ENCODE results near the gene TMCC1. TPM values are rescaled to one million over a fixed set of nuclear protein-coding genes. Genes with fewer than 3 reads are reported as not detected.
"Not testable (repeated sequence)": the region's sequence is repeated elsewhere in the genome, so short reads cannot be mapped to it uniquely, and the experiment has no call there.

The TMCC1 gene
- total RNA-seq, 2 experiments from 2014 or later, result 21.6 to 22.1 TPM

GRCh38 chr3:129616713-129617112, 276.8 kb downstream of the TMCC1 start:
- DNase-seq, result no peak
- no peak for ATAC-seq (ENCODE audit: low read depth)
- H3K4me3 Mint-ChIP-seq, result no peak overlapping the region
- peaks cover 6% of the 10 kb centered on the region for H3K27me3 Mint-ChIP-seq
- H3K4me1 Mint-ChIP-seq, result peaks cover 3% of the 10 kb centered on the region
- H3K36me3 Mint-ChIP-seq, result no peaks in the 10 kb centered on the region
- POLR2A ChIA-PET, result no interaction called here
- H3K27ac Mint-ChIP-seq, result no peak overlapping the region
- H3K9me3 Mint-ChIP-seq, result no peaks in the 10 kb centered on the region

- Mint-ChIP-seq H3K9me3 (no peaks in the 10 kb centered on the region), H3K27ac (no peak overlapping the region), H3K4me3 (no peak overlapping the region), H3K27me3 (peaks cover 6% of the 10 kb centered on the region), H3K4me1 (peaks cover 3% of the 10 kb centered on the region), H3K36me3 (no peaks in the 10 kb centered on the region)
- DNase-seq (no peak), ATAC-seq (ENCODE audit: low read depth) (no peak)
- POLR2A ChIA-PET, result no interaction called here
Observed at GRCh38 chr3:129616291-129616690, 277.2 kb downstream of the TMCC1 start.

DNA sequence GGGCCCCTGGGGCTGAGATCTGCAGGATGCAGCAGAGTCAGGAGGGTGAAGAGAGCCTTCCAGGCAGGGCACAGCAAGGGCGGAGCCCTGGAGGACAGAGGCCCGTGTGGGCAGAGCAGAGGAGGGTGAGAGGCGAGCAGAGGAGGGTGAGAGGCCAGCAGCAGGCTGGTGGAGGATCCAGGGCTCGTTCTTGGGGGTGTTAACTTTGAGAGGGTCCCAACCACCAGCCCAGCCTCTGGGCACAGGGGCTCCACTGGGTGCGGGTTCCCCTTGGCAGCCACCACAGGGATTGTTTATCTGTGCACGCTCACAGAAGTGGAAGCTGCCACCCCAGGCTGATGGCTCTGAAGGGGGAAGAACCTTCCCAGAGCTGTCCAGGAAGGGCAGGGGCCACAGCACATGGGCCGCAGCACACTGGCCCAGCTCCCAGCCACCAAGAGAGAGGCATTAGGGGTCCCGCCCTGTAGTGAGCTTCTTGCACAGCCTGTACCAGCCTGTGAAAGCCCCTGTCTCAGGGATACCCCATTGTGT, 277.7 kb downstream of the TMCC1 start:
- Mint-ChIP-seq H3K4me1 (peaks cover 3% of the 10 kb centered on the region), H3K27me3 (peaks cover 6% of the 10 kb centered on the region), H3K36me3 (no peaks in the 10 kb centered on the region), H3K9me3 (no peaks in the 10 kb centered on the region), H3K27ac (no peak overlapping the region), H3K4me3 (no peak overlapping the region)
- ATAC-seq (ENCODE audit: low read depth), result no peak
- POLR2A ChIA-PET, result no interaction called here
- DNase-seq, result no peak

DNA sequence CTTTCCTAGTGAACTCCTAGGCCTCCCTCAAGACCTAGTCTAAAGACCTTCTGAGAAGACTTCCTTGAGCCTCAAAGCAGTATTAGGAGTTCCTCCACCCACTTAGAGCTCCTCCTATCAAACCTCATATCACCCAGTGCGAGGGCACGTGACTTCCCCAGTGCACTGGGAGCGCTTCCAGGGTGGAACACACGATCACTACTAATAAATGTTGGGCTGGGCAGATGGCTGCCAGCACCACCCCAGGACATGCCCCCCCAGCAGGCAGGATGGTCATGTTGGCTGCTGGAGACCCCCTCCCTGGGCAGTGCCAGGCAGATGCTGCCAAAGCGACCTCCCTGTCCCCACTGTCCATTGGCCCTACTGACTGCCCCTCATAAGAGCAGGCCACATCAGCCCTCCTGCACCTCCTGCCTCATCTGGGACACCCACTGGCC, 278.6 kb downstream of the TMCC1 start:
- peaks cover 6% of the 10 kb centered on the region for H3K27me3 Mint-ChIP-seq
- no peaks in the 10 kb centered on the region for H3K36me3 Mint-ChIP-seq
- no peaks in the 10 kb centered on the region for H3K9me3 Mint-ChIP-seq
- ATAC-seq (ENCODE audit: low read depth) (no peak), DNase-seq (no peak)
- H3K4me1 Mint-ChIP-seq, result peaks cover 3% of the 10 kb centered on the region
- no peak overlapping the region for H3K27ac Mint-ChIP-seq
- no peak overlapping the region for H3K4me3 Mint-ChIP-seq
- POLR2A ChIA-PET, result no interaction called here

DNA sequence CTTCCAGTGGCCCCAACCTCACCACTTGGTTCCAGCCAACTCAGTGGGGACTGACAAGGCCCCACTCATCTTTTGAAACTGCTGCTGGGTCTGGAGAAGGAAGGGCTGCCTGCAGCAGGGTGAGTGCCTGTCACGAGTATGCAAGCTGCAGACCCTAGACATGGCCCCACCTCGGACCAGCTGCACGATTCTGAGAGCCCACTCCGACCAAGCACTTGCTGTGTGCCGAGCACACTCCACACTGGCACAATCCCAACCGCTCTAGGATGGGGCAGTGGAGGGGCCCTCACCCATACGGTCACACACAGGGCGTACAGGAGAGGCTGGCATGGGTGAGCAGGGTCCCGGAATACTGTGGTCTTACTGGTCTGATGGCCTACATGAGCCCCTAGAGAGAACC, 279.1 kb downstream of the TMCC1 start:
- ATAC-seq (ENCODE audit: low read depth) (no peak), DNase-seq (no peak)
- no peaks in the 10 kb centered on the region for H3K36me3 Mint-ChIP-seq
- no peak overlapping the region for H3K4me3 Mint-ChIP-seq
- H3K9me3 Mint-ChIP-seq, result no peaks in the 10 kb centered on the region
- peaks cover 3% of the 10 kb centered on the region for H3K4me1 Mint-ChIP-seq
- no peak overlapping the region for H3K27ac Mint-ChIP-seq
- POLR2A ChIA-PET, result interaction anchor here (0.7 kb wide), 1 partner anchor 47 kb away, joined by 3 read pairs; no protein-coding TSS in a partner anchor
- peaks cover 8% of the 10 kb centered on the region for H3K27me3 Mint-ChIP-seq

DNA sequence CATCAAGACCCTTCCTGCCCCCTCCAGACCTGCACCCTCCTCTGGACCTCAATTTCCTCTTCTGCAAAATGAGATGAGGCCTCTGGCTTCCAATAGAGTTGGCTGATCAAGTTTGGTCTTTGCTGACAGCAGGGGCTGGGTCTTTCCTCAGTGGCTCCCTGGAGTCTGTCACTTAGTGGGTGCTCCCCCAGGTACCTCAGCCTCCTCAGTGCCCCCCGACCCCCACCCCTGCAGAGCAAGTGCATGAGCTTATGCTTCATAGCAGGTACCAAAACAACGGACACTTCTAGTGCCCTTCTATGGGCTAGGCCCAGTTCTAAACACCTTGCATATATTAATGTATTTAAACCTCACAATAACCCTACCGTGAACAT, 280.2 kb downstream of the TMCC1 start:
- no peak overlapping the region for H3K27ac Mint-ChIP-seq
- POLR2A ChIA-PET, result no interaction called here
- no peaks in the 10 kb centered on the region for H3K36me3 Mint-ChIP-seq
- DNase-seq (no peak), ATAC-seq (ENCODE audit: low read depth) (no peak)
- peaks cover 15% of the 10 kb centered on the region for H3K27me3 Mint-ChIP-seq
- no peak overlapping the region for H3K4me3 Mint-ChIP-seq
- H3K4me1 Mint-ChIP-seq, result peaks cover 5% of the 10 kb centered on the region
- no peaks in the 10 kb centered on the region for H3K9me3 Mint-ChIP-seq

GRCh38 chr3:129612534-129613366, 280.8 kb downstream of the TMCC1 start:
- H3K4me1 Mint-ChIP-seq, result peaks cover 6% of the 10 kb centered on the region
- no peak overlapping the region for H3K27ac Mint-ChIP-seq
- no peaks in the 10 kb centered on the region for H3K9me3 Mint-ChIP-seq
- no peaks in the 10 kb centered on the region for H3K36me3 Mint-ChIP-seq
- no peak for DNase-seq
- ATAC-seq (ENCODE audit: low read depth), result no peak
- no peak overlapping the region for H3K4me3 Mint-ChIP-seq
- H3K27me3 Mint-ChIP-seq, result peaks cover 21% of the 10 kb centered on the region
- POLR2A ChIA-PET, result no interaction called here

DNA sequence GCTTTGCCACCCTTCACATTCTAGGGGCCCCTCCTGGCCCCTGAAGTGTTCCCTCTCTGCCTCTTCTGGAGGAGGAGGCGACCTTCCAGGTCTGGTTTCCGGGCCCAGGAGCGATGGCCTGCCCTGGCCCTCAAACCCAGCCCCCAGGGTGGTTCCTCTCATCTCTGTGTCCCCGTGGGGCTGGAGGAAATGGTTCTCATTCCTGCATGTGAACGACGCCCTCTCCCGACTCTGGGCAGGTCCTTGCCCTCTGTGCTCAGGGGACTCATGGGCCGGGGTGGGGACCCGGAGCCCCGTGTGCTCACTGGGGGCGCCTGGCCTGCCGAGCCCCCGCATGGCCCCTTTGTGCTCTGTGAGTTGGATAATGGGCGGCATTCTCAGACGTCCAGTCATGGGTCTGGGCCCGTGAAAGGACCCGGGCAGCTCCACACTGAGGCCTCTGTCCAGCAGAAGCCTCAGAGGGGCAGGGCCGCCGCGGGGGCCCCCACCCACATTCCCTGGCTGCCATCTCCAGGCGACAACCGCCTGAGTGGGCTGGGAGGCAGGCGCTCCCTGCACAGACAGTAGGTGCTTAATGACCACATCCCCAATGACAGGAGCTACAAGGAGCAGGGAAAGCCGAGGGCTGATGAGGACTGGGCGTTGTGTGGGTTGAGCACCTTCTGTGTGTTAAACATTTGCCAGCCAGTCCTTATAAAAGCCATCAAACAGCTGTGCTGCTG, 281.5 kb downstream of the TMCC1 start:
- Mint-ChIP-seq H3K27ac (no peak overlapping the region), H3K36me3 (no peaks in the 10 kb centered on the region), H3K4me3 (no peak overlapping the region), H3K27me3 (peaks cover 28% of the 10 kb centered on the region), H3K9me3 (no peaks in the 10 kb centered on the region), H3K4me1 (peaks cover 10% of the 10 kb centered on the region)
- POLR2A ChIA-PET, result no interaction called here
- ATAC-seq (ENCODE audit: low read depth) (no peak), DNase-seq (no peak)

GRCh38 chr3:129611446-129611800, 282.1 kb downstream of the TMCC1 start:
- POLR2A ChIA-PET, result no interaction called here
- H3K27ac Mint-ChIP-seq, result no peak overlapping the region

DNA sequence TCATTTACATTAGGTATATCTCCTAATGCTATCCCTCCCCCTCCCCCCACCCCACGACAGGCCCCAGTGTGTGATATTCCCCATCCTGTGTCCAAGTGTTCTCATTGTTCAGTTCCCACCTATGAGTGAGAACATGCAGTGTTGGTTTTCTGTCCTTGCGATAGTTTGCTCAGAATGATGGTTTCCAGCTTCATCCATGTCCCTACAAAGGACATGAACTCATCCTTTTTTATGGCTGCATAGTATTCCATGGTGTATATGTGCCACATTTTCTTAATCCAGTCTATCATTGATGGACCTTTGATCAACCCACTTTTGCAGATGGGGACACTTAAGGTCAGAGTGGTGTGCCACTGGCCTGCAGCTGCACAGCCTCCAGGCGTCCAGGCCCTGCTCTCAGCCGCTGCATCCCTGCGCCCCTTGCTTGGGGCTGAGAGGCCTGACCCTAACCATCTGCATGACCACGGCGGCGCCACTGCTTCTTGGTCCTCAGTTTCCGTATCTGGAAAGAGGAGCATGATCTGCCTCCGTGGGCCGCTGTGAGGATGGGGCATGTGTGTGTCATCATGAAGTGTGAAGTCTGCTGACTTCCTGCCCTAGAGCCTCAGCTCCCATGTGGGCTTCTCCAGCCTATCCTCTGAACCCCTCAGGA, 282.6 kb downstream of the TMCC1 start:
- DNase-seq; ATAC-seq (ENCODE audit: low read depth); H3K9me3 Mint-ChIP-seq; H3K4me3 Mint-ChIP-seq; H3K36me3 Mint-ChIP-seq; POLR2A ChIA-PET; H3K27ac Mint-ChIP-seq: not testable (repeated sequence)
- peaks cover 30% of the 10 kb centered on the region for H3K27me3 Mint-ChIP-seq
- H3K4me1 Mint-ChIP-seq, result peaks cover 12% of the 10 kb centered on the region

More at GRCh38 chr3:129611446-129611800, 282.1 kb downstream of the TMCC1 start:
- Mint-ChIP-seq H3K4me3 (no peak overlapping the region), H3K36me3 (no peaks in the 10 kb centered on the region), H3K9me3 (no peaks in the 10 kb centered on the region), H3K27me3 (peaks cover 30% of the 10 kb centered on the region), H3K4me1 (peaks cover 12% of the 10 kb centered on the region)
- DNase-seq (no peak), ATAC-seq (ENCODE audit: low read depth) (no peak)

DNA sequence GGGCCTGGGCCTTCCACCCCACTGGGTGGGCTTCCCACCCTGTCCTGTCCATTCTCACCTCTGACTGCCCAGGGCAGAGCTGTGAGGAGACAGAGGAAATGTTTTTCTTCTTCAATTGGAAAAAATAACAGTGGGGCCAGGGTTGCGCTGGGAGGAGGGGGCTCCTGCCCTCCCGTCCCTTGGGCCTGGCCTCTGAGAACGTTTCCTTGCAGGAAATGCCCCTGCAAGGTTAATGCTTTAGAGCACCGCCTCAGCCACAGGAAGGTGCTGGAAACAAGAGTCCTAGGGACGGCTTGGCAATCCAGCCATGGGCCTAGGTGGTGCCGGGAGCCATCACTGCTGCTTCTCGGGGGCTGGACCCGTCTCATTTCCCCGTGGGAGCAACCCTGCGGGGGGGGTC, 283.2 kb downstream of the TMCC1 start:
- Mint-ChIP-seq H3K4me1 (peaks cover 14% of the 10 kb centered on the region), H3K27me3 (peaks cover 33% of the 10 kb centered on the region), H3K4me3 (no peak overlapping the region), H3K9me3 (no peaks in the 10 kb centered on the region), H3K27ac (no peak overlapping the region), H3K36me3 (peaks cover 1% of the 10 kb centered on the region)
- no peak for DNase-seq
- no peak for ATAC-seq (ENCODE audit: low read depth)
- POLR2A ChIA-PET, result no interaction called here

GRCh38 chr3:129609591-129610182, 283.8 kb downstream of the TMCC1 start:
- ATAC-seq (ENCODE audit: low read depth) (no peak), DNase-seq (no peak)
- H3K27ac Mint-ChIP-seq, result no peak overlapping the region
- no peak overlapping the region for H3K4me3 Mint-ChIP-seq
- POLR2A ChIA-PET, result no interaction called here
- peaks cover 36% of the 10 kb centered on the region for H3K27me3 Mint-ChIP-seq
- H3K4me1 Mint-ChIP-seq, result peaks cover 14% of the 10 kb centered on the region
- H3K9me3 Mint-ChIP-seq, result no peaks in the 10 kb centered on the region
- H3K36me3 Mint-ChIP-seq, result peaks cover 1% of the 10 kb centered on the region

DNA sequence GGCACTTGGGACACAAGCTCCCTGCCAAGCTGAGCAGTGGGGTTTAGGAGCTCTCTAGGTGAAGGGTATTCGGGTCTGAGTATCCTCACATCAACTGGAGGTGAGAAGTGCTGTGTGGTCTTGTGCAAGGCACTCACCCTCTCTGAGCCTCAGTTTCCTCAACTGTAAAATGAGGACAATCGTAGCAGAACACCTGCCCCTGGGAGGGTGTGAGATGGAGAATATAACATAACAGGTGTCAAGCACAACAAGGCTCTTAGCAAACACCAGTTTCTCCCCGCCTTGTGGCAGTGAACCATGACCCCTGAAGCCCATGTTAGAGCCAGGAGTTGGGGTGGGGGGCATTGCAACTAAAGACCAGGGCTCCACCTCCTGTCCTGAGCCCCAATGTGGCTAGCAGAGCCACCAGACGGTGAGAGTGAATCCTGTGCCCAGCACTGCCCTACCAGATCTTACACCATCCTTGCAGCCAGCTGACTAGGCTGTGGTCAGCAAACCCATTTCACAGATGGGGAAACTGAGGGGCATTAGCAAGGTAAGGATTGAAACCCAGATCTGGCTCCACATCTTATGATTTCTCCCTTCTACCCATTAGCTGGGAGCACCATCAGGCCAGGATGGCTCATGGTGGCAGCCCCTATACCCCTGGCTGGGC, 284.4 kb downstream of the TMCC1 start:
- no peaks in the 10 kb centered on the region for H3K9me3 Mint-ChIP-seq

More for the DNA sequence above, 284.4 kb downstream of the TMCC1 start:
- H3K36me3 Mint-ChIP-seq, result peaks cover 1% of the 10 kb centered on the region
- H3K27me3 Mint-ChIP-seq, result peaks cover 42% of the 10 kb centered on the region
- no peak for ATAC-seq (ENCODE audit: low read depth)
- H3K4me1 Mint-ChIP-seq, result peaks cover 14% of the 10 kb centered on the region
- H3K4me3 Mint-ChIP-seq, result no peak overlapping the region
- no peak for DNase-seq
- POLR2A ChIA-PET, result no interaction called here
- H3K27ac Mint-ChIP-seq, result no peak overlapping the region

Measured in activated naive CD8-positive, alpha-beta T cell treated with anti-CD3 and anti-CD28 coated beads, Interleukin-2, amount 10 ng/mL, durations not matched to agents 7 days and 5 days (primary cell).